Glutamatergic neuron (in vitro differentiated cells): ENCODE data around the gene ROM1. TPM values are rescaled to one million over a fixed set of nuclear protein-coding genes. Genes with fewer than 3 reads are reported as not detected.

Experiments used
- DNase-seq: peaks from one replicate; pipeline ENCODE4 v3.0.0; 2022
- H3K27ac Mint-ChIP-seq: one replicate; pipeline ENCODE4 v1.8.0; 2020; ENCODE audit warnings: mild to moderate bottlenecking, mixed read lengths, inconsistent platforms; ENCODE audit not compliant: unreplicated experiment
- H3K27me3 Mint-ChIP-seq: one replicate; pipeline ENCODE4 v1.8.0; 2020; ENCODE audit warnings: mild to moderate bottlenecking, moderate library complexity, mixed read lengths, inconsistent platforms; ENCODE audit not compliant: unreplicated experiment
- H3K36me3 Mint-ChIP-seq: one replicate; pipeline ENCODE4 v1.8.0; 2020; ENCODE audit warnings: mild to moderate bottlenecking, mixed read lengths, inconsistent platforms; ENCODE audit not compliant: unreplicated experiment
- H3K4me1 Mint-ChIP-seq: one replicate; pipeline ENCODE4 v1.8.0; 2020; ENCODE audit warnings: mild to moderate bottlenecking, low read depth, mixed read lengths, inconsistent platforms; ENCODE audit not compliant: unreplicated experiment
- H3K4me3 Mint-ChIP-seq: one replicate; pipeline ENCODE4 v1.8.0; 2020; ENCODE audit warnings: mild to moderate bottlenecking, mixed read lengths, inconsistent platforms; ENCODE audit not compliant: unreplicated experiment
- H3K9me3 Mint-ChIP-seq: one replicate; pipeline ENCODE4 v1.8.0; 2020; ENCODE audit warnings: mild to moderate bottlenecking, moderate library complexity, mixed read lengths, inconsistent platforms; ENCODE audit not compliant: unreplicated experiment
- total RNA-seq: library from RNA; stranded (reverse); fragmentation: NEBNext Ultra II Directional; extraction: Animal tissue kit (Norgen Biotek cat#: 25700); gene quantifications from one replicate; pipeline ENCODE4 v1.2.1, GENCODE V29; 2021; ENCODE audit not compliant: unreplicated experiment
- TF ChIP-seq, protein P1 (sequence below): fragments of 200-600 bp; sonication (generic); IDR thresholded peaks from one replicate; pipeline ENCODE4 v1.5.0; 2021; ENCODE audit not compliant: partially characterized antibody, unreplicated experiment

The ROM1 gene
- total RNA-seq, 1 donor from 2014 or later: 1.3 TPM

DNA sequence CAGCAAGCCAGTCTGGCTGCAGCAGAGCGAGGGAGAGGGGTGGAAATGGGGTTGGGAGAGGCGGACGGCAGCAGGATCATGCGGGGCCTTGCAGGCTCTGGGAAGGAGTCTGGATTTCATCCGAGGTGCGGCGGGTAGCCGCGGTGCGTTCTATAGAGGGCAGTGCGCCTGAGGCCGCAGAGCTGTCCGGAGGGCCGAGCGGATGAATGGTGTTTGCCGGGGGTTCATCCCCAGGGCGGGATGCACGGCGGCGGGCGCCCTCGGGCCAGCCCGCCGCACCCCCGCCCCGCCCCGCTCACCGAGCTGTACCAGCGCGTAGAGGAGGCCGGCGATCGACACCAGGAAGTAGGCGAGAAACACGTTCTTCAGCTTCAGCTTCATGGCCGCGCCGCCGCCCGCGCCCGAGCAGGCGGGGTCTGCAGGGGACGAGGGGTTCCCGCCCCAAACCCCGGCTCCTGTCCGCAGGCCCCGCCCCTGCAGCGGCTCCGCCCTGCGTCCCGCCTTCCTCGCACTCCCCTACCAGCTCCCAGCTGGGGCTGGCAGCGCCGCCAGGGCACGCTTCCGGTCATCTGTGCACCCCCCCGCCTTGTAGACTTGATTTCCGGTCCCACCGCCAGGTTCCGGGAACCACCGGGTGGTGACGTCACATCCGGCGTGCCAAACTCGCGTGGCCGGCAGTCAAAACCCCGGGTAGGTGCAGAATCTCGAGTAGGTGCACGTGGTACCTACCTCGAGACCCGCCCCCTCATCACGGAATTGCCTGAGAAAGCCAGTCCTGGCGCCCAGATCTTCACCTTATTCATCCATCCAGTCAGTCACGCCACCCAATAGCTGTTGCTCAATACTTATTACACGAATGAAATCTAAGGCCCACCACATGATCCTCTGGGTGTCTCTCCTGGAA, 8.8 kb downstream of the ROM1 start, which contains the start of gene B3GAT3:
Gene B3GAT3, minus strand, starts transcription at position 420 of the 904 bp plus-strand sequence. Its CDS starts 39 bp downstream, at position 381.
- H3K27ac Mint-ChIP-seq: peak within 1 kb of the TSS; percentile 96

DNA sequence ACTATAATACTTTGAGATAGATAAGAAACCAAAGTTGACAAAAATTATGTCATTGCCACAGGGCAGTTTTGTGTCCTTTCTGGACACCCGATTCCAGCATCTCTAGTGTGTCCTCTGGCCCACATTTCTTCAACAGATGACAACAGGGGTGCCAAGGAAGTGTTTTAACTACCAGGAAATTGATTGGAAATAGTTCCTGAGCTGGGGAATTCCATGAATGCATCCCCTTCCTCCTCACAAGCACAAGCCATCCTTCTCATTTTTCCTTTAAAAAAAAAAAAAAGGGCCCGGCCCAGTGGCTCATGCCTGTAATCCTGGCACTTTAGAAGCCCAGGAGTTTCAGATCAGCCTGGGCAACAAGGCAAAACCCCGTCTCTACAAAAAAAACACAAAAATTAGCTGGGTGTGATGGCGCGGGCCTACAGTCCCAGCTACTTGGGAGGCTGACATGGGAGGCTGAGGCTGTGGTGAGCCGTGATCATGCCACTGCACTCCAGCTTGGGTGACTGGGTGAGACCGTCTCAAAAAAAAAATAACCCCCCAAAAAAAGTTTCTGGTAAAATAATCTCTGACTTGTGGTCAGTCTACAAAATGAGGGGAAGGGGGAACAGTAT, 9.5 kb downstream of the ROM1 start:
- DNase-seq: no peak

More for the DNA sequence above, 8.8 kb downstream of the ROM1 start, which contains the start of gene B3GAT3:
- Mint-ChIP-seq H3K4me3 (peak within 1 kb of the TSS; percentile 99), H3K27me3 (peaks cover 10% of the 10 kb centered on the region), H3K9me3 (peaks cover 14% of the 10 kb centered on the region), H3K4me1 (peaks cover 6% of the 10 kb centered on the region), H3K36me3 (peaks cover 5% of the 10 kb centered on the region)
- TF ChIP-seq, protein P1, sequence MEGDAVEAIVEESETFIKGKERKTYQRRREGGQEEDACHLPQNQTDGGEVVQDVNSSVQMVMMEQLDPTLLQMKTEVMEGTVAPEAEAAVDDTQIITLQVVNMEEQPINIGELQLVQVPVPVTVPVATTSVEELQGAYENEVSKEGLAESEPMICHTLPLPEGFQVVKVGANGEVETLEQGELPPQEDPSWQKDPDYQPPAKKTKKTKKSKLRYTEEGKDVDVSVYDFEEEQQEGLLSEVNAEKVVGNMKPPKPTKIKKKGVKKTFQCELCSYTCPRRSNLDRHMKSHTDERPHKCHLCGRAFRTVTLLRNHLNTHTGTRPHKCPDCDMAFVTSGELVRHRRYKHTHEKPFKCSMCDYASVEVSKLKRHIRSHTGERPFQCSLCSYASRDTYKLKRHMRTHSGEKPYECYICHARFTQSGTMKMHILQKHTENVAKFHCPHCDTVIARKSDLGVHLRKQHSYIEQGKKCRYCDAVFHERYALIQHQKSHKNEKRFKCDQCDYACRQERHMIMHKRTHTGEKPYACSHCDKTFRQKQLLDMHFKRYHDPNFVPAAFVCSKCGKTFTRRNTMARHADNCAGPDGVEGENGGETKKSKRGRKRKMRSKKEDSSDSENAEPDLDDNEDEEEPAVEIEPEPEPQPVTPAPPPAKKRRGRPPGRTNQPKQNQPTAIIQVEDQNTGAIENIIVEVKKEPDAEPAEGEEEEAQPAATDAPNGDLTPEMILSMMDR: no peak
- DNase-seq: peak; percentile 98

GRCh38 chr11:62627713-62628112, 14.7 kb downstream of the ROM1 start:
- Mint-ChIP-seq H3K9me3 (peaks cover 5% of the 10 kb centered on the region), H3K27ac (no peak overlapping the region), H3K27me3 (peaks cover under 1% of the 10 kb centered on the region), H3K4me3 (no peak overlapping the region), H3K4me1 (no peaks in the 10 kb centered on the region), H3K36me3 (peaks cover 5% of the 10 kb centered on the region)
- no peak for DNase-seq
- TF ChIP-seq, protein P1: no peak

More for the DNA sequence above, 9.5 kb downstream of the ROM1 start:
- TF ChIP-seq, protein P1: no peak
- peak overlapping the region; percentile 82 for H3K27ac Mint-ChIP-seq
- peaks cover 5% of the 10 kb centered on the region for H3K36me3 Mint-ChIP-seq
- peaks cover 6% of the 10 kb centered on the region for H3K4me1 Mint-ChIP-seq
- H3K4me3 Mint-ChIP-seq: peak overlapping the region; percentile 83
- peaks cover 10% of the 10 kb centered on the region for H3K27me3 Mint-ChIP-seq
- H3K9me3 Mint-ChIP-seq: peaks cover 14% of the 10 kb centered on the region

DNA sequence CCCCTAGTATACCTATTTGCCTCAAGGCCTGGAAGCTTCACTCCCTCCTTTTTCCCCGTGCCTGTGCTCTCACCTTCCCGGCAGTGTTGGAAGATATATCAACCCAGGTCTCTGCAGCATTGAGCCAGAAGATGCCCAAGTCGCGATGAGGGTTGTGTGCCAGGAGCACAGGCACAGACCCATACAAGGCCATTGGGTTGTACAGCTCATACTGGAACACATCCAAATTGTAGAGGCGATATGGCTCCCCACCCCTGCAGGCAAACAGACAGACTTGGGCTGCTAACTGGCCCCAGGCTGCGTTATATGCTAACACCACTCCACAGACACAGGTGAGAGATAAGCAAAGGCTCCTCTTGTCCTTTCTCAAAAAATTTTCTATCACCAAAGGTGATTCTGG, 19.4 kb downstream of the ROM1 start:
- Mint-ChIP-seq H3K27ac (no peak overlapping the region), H3K4me3 (no peak overlapping the region), H3K9me3 (peaks cover 2% of the 10 kb centered on the region), H3K4me1 (no peaks in the 10 kb centered on the region), H3K36me3 (no peaks in the 10 kb centered on the region), H3K27me3 (peaks cover 2% of the 10 kb centered on the region)
- no peak for DNase-seq
- TF ChIP-seq, protein P1: no peak
